Measurements from ENCODE around the gene CLHC1. TPM values are rescaled to one million over a fixed set of nuclear protein-coding genes. Genes with fewer than 3 reads are reported as not detected.

The CLHC1 gene
- total and polyA plus RNA-seq, 2 experiments from 2014 or later: 10.6 to 21.1 TPM

DNA sequence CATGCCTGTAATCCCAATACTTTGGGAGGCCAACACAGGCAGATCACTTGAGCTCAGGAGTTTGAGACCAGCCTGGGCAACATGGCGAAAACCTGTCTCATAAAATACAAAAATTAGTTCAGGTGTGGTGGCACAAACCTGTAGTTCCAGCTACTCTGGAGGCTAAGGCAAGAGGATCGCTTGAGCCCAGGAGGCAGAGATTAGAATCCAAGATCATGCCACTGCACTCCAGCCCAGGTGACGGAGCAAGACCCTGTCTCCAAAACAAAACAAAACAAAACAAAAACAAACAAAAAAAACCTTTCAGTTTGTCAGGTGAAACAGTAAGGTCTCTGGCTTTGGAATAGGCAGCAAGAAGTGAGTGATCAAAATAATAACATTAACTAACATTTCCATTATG lies 84.6 kb downstream of the CLHC1 start:
- Histone ChIP-seq H3K79me2 (no peaks in the 10 kb centered on the region), H3K9me3 (ENCODE audit: low read depth) (no peaks in the 10 kb centered on the region), H3K9me2 (replicated peaks; ENCODE audit: insufficient read depth) (no peaks in the 10 kb centered on the region), H4K20me1 (ENCODE audit: insufficient read depth, poor library complexity, severe bottlenecking) (no peaks in the 10 kb centered on the region), H3K4me3 (no peak overlapping the region), H3K4me2 (no peak overlapping the region), H2AFZ (no peak overlapping the region), H3K4me1 (ENCODE audit: insufficient read depth) (peaks cover 2% of the 10 kb centered on the region), H3K27ac (no peak overlapping the region), H3K27me3 (no peaks in the 10 kb centered on the region), H3K36me3 (replicated peaks; ENCODE audit: insufficient read depth, low read depth) (no peaks in the 10 kb centered on the region)
- 100% methylated on average over 3 of the region's 3 CpGs for WGBS (ENCODE audit: low lambda C conversion rate, missing lambda C conversion rate)
- TF ChIP-seq EZH2 (IDR thresholded peaks at IDR 0.05; ENCODE audit: borderline replicate concordance): no peak
- no peak for TF ChIP-seq CTCF (IDR thresholded peaks at IDR 0.05; ENCODE audit: poor library complexity)
- no peak for TF ChIP-seq EZH2phosphoT487 (IDR thresholded peaks at IDR 0.05; ENCODE audit: low read depth, severe bottlenecking, unreplicated experiment)
- DNase-seq (ENCODE audit: low spot score): no peak

DNA sequence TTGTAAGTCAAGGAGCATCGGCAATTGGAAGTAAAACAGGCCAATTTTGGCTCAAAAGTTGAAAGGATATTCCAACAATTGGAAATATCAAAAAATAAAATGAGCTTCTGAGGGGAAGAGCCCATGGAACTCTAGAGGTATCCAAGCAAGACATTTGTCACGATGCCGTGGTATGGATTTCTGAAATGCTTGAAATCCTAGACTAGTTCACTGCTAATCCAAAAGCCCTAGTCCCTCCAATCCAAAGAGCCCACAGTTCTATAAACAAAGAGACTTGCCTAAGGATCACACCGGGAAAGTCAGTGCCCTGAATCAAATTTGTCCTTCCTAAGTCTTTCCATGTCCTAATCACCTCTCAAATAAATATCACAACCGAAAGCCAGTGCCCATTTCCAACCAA lies 85.1 kb downstream of the CLHC1 start:
- Histone ChIP-seq H3K36me3 (replicated peaks; ENCODE audit: insufficient read depth, low read depth) (no peaks in the 10 kb centered on the region), H3K9me3 (ENCODE audit: low read depth) (no peaks in the 10 kb centered on the region), H3K27ac (no peak overlapping the region), H4K20me1 (ENCODE audit: insufficient read depth, poor library complexity, severe bottlenecking) (no peaks in the 10 kb centered on the region), H3K27me3 (no peaks in the 10 kb centered on the region), H2AFZ (no peak overlapping the region), H3K4me2 (no peak overlapping the region), H3K79me2 (no peaks in the 10 kb centered on the region), H3K4me3 (no peak overlapping the region), H3K9me2 (replicated peaks; ENCODE audit: insufficient read depth) (no peaks in the 10 kb centered on the region), H3K4me1 (ENCODE audit: insufficient read depth) (no peaks in the 10 kb centered on the region)
- no peak for DNase-seq (ENCODE audit: low spot score)
- 93% methylated on average over 5 of the region's 5 CpGs for WGBS (ENCODE audit: low lambda C conversion rate, missing lambda C conversion rate)
- TF ChIP-seq EZH2 (IDR thresholded peaks at IDR 0.05; ENCODE audit: borderline replicate concordance): no peak
- TF ChIP-seq CTCF (IDR thresholded peaks at IDR 0.05; ENCODE audit: poor library complexity): no peak
- no peak for TF ChIP-seq EZH2phosphoT487 (IDR thresholded peaks at IDR 0.05; ENCODE audit: low read depth, severe bottlenecking, unreplicated experiment)

GRCh38 chr2:55146263-55146662 lies 85.8 kb downstream of the CLHC1 start:
- 76% methylated on average over 2 of the region's 2 CpGs for WGBS (ENCODE audit: low lambda C conversion rate, missing lambda C conversion rate)
- H3K79me2 ChIP-seq: no peaks in the 10 kb centered on the region
- H3K4me2 ChIP-seq: no peak overlapping the region
- TF ChIP-seq CTCF (IDR thresholded peaks at IDR 0.05; ENCODE audit: poor library complexity) (no peak), EZH2 (IDR thresholded peaks at IDR 0.05; ENCODE audit: borderline replicate concordance) (no peak), EZH2phosphoT487 (IDR thresholded peaks at IDR 0.05; ENCODE audit: low read depth, severe bottlenecking, unreplicated experiment) (no peak)
- H3K36me3 ChIP-seq (replicated peaks; ENCODE audit: insufficient read depth, low read depth): no peaks in the 10 kb centered on the region
- DNase-seq (ENCODE audit: low spot score): no peak
- H3K9me3 ChIP-seq (ENCODE audit: low read depth): no peaks in the 10 kb centered on the region
- no peak overlapping the region for H3K27ac ChIP-seq
- no peak overlapping the region for H3K4me3 ChIP-seq
- H3K27me3 ChIP-seq: no peaks in the 10 kb centered on the region
- H3K4me1 ChIP-seq (ENCODE audit: insufficient read depth): no peaks in the 10 kb centered on the region
- no peak overlapping the region for H2AFZ ChIP-seq
- no peaks in the 10 kb centered on the region for H3K9me2 ChIP-seq (replicated peaks; ENCODE audit: insufficient read depth)
- H4K20me1 ChIP-seq (ENCODE audit: insufficient read depth, poor library complexity, severe bottlenecking): no peaks in the 10 kb centered on the region
